ENCODE results near the gene MAP1LC3B. TPM values are rescaled to one million over a fixed set of nuclear protein-coding genes. Genes with fewer than 3 reads are reported as not detected.
"Not testable (repeated sequence)": the region's sequence is repeated elsewhere in the genome, so short reads cannot be mapped to it uniquely, and the experiment has no call there.

Gene MAP1LC3B
- total RNA-seq, 1 experiment from 2014 or later: 72.3 TPM

DNA sequence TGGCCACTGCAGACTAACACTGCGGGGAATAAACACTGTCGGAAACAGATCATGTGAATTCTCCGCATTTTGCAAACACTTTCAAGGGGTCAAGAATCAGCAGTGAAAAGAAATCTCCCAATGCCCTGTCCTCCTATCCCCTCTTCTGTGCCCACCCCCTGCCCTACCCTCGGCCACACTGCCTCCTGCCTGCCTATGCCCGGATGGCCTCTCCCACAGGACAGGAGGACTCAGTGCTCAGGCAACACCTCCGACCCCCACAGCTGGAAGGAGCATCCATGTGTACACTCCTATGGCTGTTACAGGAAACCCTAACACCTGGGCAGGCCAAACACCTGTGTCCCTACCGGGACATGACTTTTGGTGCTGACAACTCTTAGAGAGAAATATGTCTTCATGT, 33.0 kb upstream of the MAP1LC3B start:
- Mint-ChIP-seq H3K4me3 (ENCODE audit: unreplicated experiment) (no peak overlapping the region), H3K9me3 (ENCODE audit: unreplicated experiment) (no peaks in the 10 kb centered on the region), H3K27me3 (ENCODE audit: insufficient read depth, unreplicated experiment) (no peaks in the 10 kb centered on the region), H3K36me3 (ENCODE audit: insufficient read depth, unreplicated experiment) (peaks cover 59% of the 10 kb centered on the region), H3K4me1 (ENCODE audit: low read depth, unreplicated experiment) (peaks cover 13% of the 10 kb centered on the region), H3K27ac (ENCODE audit: unreplicated experiment) (no peak overlapping the region)
- TF ChIP-seq, protein P1, sequence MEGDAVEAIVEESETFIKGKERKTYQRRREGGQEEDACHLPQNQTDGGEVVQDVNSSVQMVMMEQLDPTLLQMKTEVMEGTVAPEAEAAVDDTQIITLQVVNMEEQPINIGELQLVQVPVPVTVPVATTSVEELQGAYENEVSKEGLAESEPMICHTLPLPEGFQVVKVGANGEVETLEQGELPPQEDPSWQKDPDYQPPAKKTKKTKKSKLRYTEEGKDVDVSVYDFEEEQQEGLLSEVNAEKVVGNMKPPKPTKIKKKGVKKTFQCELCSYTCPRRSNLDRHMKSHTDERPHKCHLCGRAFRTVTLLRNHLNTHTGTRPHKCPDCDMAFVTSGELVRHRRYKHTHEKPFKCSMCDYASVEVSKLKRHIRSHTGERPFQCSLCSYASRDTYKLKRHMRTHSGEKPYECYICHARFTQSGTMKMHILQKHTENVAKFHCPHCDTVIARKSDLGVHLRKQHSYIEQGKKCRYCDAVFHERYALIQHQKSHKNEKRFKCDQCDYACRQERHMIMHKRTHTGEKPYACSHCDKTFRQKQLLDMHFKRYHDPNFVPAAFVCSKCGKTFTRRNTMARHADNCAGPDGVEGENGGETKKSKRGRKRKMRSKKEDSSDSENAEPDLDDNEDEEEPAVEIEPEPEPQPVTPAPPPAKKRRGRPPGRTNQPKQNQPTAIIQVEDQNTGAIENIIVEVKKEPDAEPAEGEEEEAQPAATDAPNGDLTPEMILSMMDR (IDR thresholded peaks at IDR 0.05; ENCODE audit: insufficient read depth in 1 of 2, low read depth in 1 of 2, low read length in 1 of 2, severe bottlenecking in 1 of 2, unreplicated experiment in 1 of 2): no peak
- POLR2A ChIA-PET: no interaction called here
- CTCF ChIA-PET: no interaction called here
- H3K9me3 ChIP-seq: no peaks in the 10 kb centered on the region
- intact Hi-C loops (cut with micrococcal nuclease; ENCODE audit: unreplicated experiment): no loop called here
- H3K36me3 ChIP-seq (ENCODE audit: control insufficient read depth, insufficient read depth, low read length): peaks cover 4% of the 10 kb centered on the region
- no peak overlapping the region for H3K4me3 ChIP-seq (ENCODE audit: low read depth, low read length)
- BruUV-seq (replicated peaks): no TSS peak
- H3K4me1 ChIP-seq: peaks cover 22% of the 10 kb centered on the region
- DNase-seq: no peak
- no peaks in the 10 kb centered on the region for H3K27me3 ChIP-seq (replicated peaks; ENCODE audit: control insufficient read depth, insufficient read depth, low read length)

DNA sequence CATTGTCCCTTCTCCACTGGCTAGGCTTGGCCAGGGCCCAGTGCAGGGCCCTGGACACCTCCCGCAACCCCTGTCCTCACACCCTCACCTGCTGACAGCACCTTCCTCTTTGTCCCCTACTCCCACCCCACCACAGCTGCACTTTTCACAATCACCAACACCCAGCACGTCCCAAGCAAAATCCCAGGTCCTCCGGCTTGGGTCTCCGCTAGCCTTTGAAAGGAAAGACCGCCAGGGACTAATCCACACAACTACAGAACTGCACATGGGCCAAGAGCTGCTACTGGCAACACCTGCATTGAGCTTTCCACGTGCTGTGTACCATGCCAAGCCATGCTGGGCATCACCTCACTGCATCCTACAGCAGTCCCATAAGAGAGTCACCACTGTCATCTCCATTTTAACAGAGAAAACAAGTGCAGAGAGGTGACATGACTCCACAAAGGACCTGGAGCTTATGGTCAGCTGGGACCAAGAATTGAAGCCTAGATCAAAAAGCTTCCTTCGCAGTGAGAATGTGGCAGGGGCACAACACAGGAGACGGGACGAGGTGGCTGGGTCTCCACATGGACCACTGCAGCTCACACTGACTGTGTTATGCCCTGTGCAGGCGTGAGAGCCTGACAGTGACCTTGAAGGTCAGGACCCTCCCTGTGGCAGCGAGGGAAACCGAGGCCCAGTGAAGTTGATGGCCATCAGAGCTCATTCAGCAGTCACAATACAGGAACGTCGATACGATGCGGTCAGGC, 31.1 kb upstream of the MAP1LC3B start:
- Histone ChIP-seq H3K36me3 (ENCODE audit: control insufficient read depth, insufficient read depth, low read length) (peaks cover 3% of the 10 kb centered on the region), H3K27me3 (replicated peaks; ENCODE audit: control insufficient read depth, insufficient read depth, low read length) (no peaks in the 10 kb centered on the region), H3K9me3 (no peaks in the 10 kb centered on the region), H3K4me1 (peaks cover 9% of the 10 kb centered on the region), H3K4me3 (ENCODE audit: low read depth, low read length) (no peak overlapping the region)
- peaks cover 6% of the 10 kb centered on the region for H3K4me1 Mint-ChIP-seq (ENCODE audit: low read depth, unreplicated experiment)
- H3K4me3 Mint-ChIP-seq (ENCODE audit: unreplicated experiment): no peak overlapping the region
- intact Hi-C loops (cut with micrococcal nuclease; ENCODE audit: unreplicated experiment): no loop called here
- no peak for DNase-seq
- TF ChIP-seq, protein P1 (IDR thresholded peaks at IDR 0.05; ENCODE audit: insufficient read depth in 1 of 2, low read depth in 1 of 2, low read length in 1 of 2, severe bottlenecking in 1 of 2, unreplicated experiment in 1 of 2): no peak
- POLR2A ChIA-PET: no interaction called here
- no TSS peak for BruUV-seq (replicated peaks)
- CTCF ChIA-PET: no interaction called here
- no peak overlapping the region for H3K27ac Mint-ChIP-seq (ENCODE audit: unreplicated experiment)
- H3K27me3 Mint-ChIP-seq (ENCODE audit: insufficient read depth, unreplicated experiment): no peaks in the 10 kb centered on the region
- no peaks in the 10 kb centered on the region for H3K9me3 Mint-ChIP-seq (ENCODE audit: unreplicated experiment)
- H3K36me3 Mint-ChIP-seq (ENCODE audit: insufficient read depth, unreplicated experiment): peaks cover 53% of the 10 kb centered on the region

DNA sequence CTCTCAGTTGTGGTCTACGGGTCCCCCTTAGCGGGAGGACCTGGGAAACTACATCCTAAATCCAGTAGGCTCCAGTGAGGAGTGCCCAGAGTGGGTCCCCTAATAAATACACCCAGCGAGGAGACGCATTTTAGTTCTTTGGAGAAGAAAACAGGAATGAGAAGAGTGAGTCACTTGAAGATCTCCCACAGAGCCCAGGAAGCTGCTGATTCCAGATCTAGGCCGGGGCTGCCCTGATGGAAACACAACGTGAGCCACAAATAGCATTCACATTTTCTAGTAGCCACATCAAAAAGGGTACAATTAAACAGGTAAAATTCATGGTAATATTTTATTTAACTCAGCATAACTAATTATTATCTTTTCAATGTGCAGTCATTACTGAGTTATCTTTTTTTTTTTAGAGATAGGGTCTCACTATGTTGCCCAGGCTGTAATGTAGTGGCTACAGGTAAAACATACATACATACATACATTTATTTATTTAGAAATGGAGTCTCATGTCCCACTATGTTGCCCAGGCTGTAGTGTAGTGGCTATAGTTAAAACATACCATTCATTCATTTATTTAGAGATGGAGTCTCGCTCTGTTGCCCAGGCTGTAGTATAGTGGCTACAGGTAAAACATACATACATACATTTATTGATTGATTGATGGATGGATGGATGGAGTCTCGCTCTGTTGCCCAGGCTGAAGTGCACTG, 30.1 kb upstream of the MAP1LC3B start:
- no peaks in the 10 kb centered on the region for H3K27me3 ChIP-seq (replicated peaks; ENCODE audit: control insufficient read depth, insufficient read depth, low read length)
- TF ChIP-seq, protein P1 (IDR thresholded peaks at IDR 0.05; ENCODE audit: insufficient read depth in 1 of 2, low read depth in 1 of 2, low read length in 1 of 2, severe bottlenecking in 1 of 2, unreplicated experiment in 1 of 2): no peak
- H3K9me3 ChIP-seq: no peaks in the 10 kb centered on the region
- no peak for DNase-seq
- BruUV-seq (replicated peaks): no TSS peak
- H3K4me3 ChIP-seq (ENCODE audit: low read depth, low read length): no peak overlapping the region
- Mint-ChIP-seq H3K4me3 (ENCODE audit: unreplicated experiment) (no peak overlapping the region), H3K27ac (ENCODE audit: unreplicated experiment) (no peak overlapping the region), H3K9me3 (ENCODE audit: unreplicated experiment) (no peaks in the 10 kb centered on the region), H3K4me1 (ENCODE audit: low read depth, unreplicated experiment) (no peaks in the 10 kb centered on the region), H3K36me3 (ENCODE audit: insufficient read depth, unreplicated experiment) (peaks cover 42% of the 10 kb centered on the region), H3K27me3 (ENCODE audit: insufficient read depth, unreplicated experiment) (no peaks in the 10 kb centered on the region)
- peaks cover 3% of the 10 kb centered on the region; the same call in 1 of the 2 replicates for H3K36me3 ChIP-seq (ENCODE audit: control insufficient read depth, insufficient read depth, low read length)
- POLR2A ChIA-PET: no interaction called here
- no peaks in the 10 kb centered on the region for H3K4me1 ChIP-seq
- CTCF ChIA-PET: no interaction called here
- intact Hi-C loops (cut with micrococcal nuclease; ENCODE audit: unreplicated experiment): no loop called here

DNA sequence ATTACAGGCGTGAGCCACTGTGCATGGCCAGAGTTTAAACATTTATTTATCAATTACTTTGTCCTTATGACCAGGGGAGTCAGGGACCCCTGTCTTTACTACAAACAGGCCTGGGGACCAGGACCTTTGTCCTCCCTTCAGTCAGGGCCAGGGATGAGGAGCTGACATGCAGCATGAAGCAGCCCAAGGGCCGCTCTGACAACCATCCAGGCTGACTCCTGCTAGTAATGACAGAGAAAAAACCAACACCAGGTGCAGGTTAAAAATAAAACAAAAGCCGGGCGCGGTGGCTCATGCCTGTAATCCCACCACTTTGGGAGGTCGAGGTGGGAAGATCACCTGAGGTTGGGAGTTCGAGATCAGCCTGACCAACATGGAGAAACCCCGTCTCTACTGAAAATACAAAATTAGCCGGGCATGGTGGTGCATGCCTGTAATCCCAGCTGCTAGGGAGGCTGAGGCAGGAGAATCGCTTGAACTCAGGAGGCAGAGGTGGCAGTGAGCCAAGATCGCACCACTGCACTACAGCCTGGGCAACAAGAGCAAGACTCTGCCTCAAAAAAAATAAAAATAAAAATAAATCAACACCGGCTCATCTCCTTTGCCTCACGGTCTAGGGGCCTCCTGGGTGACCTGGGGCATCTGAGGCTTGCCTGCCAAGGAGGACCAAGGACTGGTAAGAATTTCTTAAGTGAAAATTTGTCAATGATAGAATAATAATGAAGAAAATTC, 29.1 kb upstream of the MAP1LC3B start:
- H3K4me1 Mint-ChIP-seq (ENCODE audit: low read depth, unreplicated experiment); DNase-seq; H3K4me3 ChIP-seq (ENCODE audit: low read depth, low read length); H3K9me3 ChIP-seq; H3K4me1 ChIP-seq; BruUV-seq (replicated peaks); POLR2A ChIA-PET; intact Hi-C loops (cut with micrococcal nuclease; ENCODE audit: unreplicated experiment); H3K9me3 Mint-ChIP-seq (ENCODE audit: unreplicated experiment); H3K4me3 Mint-ChIP-seq (ENCODE audit: unreplicated experiment); H3K36me3 ChIP-seq (ENCODE audit: control insufficient read depth, insufficient read depth, low read length); H3K27me3 Mint-ChIP-seq (ENCODE audit: insufficient read depth, unreplicated experiment); H3K27me3 ChIP-seq (replicated peaks; ENCODE audit: control insufficient read depth, insufficient read depth, low read length); H3K27ac Mint-ChIP-seq (ENCODE audit: unreplicated experiment); CTCF ChIA-PET: not testable (repeated sequence)
- H3K36me3 Mint-ChIP-seq (ENCODE audit: insufficient read depth, unreplicated experiment): peaks cover 43% of the 10 kb centered on the region
